ENCODE measurements around the gene PRSS12. TPM values are rescaled to one million over a fixed set of nuclear protein-coding genes. Genes with fewer than 3 reads are reported as not detected.

Gene PRSS12
- total RNA-seq, 1 experiment from 2014 or later: 13.8 TPM

DNA sequence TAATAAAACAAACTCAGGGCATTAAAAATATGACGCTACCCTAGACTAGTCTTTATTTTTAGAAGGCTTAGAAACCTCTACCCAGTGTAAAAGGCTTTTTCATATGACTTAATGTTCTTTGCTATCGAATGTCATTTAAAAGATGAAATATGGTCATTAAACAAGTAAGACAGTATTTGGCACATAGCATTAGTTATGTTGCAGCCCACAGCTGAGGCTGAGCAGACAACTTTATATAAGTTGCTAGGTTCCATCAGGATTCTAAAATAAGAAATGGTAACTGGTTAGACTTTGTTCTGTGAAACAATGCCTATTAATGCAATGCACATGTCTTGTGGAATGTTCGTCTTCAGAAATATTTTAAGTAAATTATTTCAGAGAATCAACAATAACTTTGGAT is 10.4 kb upstream of the PRSS12 start:
- TF ChIP-seq FOSL1 (IDR thresholded peaks at IDR 0.05; ENCODE audit: low read depth) (no peak), SIN3A (IDR thresholded peaks at IDR 0.05; ENCODE audit: low read depth) (no peak), EZH2 (IDR thresholded peaks at IDR 0.05) (no peak), POLR2AphosphoS5 (IDR thresholded peaks at IDR 0.05; ENCODE audit: low read depth, low read length) (no peak), CBX3 (IDR thresholded peaks at IDR 0.05; ENCODE audit: low read depth) (no peak), ELF1 (IDR thresholded peaks at IDR 0.05; ENCODE audit: borderline replicate concordance, low read depth) (no peak), SRF (IDR thresholded peaks at IDR 0.05; ENCODE audit: low read depth) (no peak), SP1 (IDR thresholded peaks at IDR 0.05; ENCODE audit: low read depth) (no peak)
- TF ChIP-seq, protein P1, sequence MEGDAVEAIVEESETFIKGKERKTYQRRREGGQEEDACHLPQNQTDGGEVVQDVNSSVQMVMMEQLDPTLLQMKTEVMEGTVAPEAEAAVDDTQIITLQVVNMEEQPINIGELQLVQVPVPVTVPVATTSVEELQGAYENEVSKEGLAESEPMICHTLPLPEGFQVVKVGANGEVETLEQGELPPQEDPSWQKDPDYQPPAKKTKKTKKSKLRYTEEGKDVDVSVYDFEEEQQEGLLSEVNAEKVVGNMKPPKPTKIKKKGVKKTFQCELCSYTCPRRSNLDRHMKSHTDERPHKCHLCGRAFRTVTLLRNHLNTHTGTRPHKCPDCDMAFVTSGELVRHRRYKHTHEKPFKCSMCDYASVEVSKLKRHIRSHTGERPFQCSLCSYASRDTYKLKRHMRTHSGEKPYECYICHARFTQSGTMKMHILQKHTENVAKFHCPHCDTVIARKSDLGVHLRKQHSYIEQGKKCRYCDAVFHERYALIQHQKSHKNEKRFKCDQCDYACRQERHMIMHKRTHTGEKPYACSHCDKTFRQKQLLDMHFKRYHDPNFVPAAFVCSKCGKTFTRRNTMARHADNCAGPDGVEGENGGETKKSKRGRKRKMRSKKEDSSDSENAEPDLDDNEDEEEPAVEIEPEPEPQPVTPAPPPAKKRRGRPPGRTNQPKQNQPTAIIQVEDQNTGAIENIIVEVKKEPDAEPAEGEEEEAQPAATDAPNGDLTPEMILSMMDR (IDR thresholded peaks at IDR 0.05 in 2 of 3, conservative IDR thresholded peaks at IDR 0.05 in 1 of 3; ENCODE audit: borderline replicate concordance in 1 of 3, insufficient read depth in 1 of 3, low read depth in 2 of 3, low read length in 2 of 3): no peak
- TF ChIP-seq, protein P2, sequence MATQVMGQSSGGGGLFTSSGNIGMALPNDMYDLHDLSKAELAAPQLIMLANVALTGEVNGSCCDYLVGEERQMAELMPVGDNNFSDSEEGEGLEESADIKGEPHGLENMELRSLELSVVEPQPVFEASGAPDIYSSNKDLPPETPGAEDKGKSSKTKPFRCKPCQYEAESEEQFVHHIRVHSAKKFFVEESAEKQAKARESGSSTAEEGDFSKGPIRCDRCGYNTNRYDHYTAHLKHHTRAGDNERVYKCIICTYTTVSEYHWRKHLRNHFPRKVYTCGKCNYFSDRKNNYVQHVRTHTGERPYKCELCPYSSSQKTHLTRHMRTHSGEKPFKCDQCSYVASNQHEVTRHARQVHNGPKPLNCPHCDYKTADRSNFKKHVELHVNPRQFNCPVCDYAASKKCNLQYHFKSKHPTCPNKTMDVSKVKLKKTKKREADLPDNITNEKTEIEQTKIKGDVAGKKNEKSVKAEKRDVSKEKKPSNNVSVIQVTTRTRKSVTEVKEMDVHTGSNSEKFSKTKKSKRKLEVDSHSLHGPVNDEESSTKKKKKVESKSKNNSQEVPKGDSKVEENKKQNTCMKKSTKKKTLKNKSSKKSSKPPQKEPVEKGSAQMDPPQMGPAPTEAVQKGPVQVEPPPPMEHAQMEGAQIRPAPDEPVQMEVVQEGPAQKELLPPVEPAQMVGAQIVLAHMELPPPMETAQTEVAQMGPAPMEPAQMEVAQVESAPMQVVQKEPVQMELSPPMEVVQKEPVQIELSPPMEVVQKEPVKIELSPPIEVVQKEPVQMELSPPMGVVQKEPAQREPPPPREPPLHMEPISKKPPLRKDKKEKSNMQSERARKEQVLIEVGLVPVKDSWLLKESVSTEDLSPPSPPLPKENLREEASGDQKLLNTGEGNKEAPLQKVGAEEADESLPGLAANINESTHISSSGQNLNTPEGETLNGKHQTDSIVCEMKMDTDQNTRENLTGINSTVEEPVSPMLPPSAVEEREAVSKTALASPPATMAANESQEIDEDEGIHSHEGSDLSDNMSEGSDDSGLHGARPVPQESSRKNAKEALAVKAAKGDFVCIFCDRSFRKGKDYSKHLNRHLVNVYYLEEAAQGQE (IDR thresholded peaks at IDR 0.05; ENCODE audit: low read depth): no peak
- Histone ChIP-seq H2AFZ (ENCODE audit: low read depth, low read length, poor library complexity, severe bottlenecking) (no peak overlapping the region), H3K9ac (ENCODE audit: low read length) (no peak overlapping the region), H3K27me3 (ENCODE audit: insufficient read depth, low read length) (no peaks in the 10 kb centered on the region), H4K20me1 (ENCODE audit: insufficient read depth) (no peaks in the 10 kb centered on the region), H3K9me3 (ENCODE audit: control insufficient read depth in 1 of 2, insufficient read depth in 1 of 2, low read depth in 1 of 2, low read length in 2 of 2) (no peaks in the 10 kb centered on the region), H3K4me1 (ENCODE audit: control insufficient read depth in 1 of 2, insufficient read depth in 2 of 2, low read length in 2 of 2) (no peaks in the 10 kb centered on the region), H3K4me3 (replicated peaks in 1 of 2; ENCODE audit: low read depth in 1 of 2, low read length in 2 of 2) (no peak overlapping the region), H3K9me2 (ENCODE audit: insufficient read depth) (no peaks in the 10 kb centered on the region), H3K27ac (ENCODE audit: low read depth, low read length) (no peak overlapping the region), H3K79me2 (ENCODE audit: insufficient read depth, low read length) (no peaks in the 10 kb centered on the region), H3K36me3 (ENCODE audit: control insufficient read depth in 1 of 2, insufficient read depth in 2 of 2, low read length in 2 of 2) (no peaks in the 10 kb centered on the region), H3K4me2 (ENCODE audit: low read length) (no peak overlapping the region)
- ChIA-PET RAD21 (ENCODE audit: low non-redundant PET in 1 of 2, low total read pairs in 2 of 2, uncharacterized antibody in 2 of 2, unreplicated experiment in 2 of 2) (no interaction called here), CTCF (interaction anchor here (1.7 kb wide), 2 partner anchors 10 to 12 kb away, joined by 5 read pairs; partner anchors contain the start of gene PRSS12), POLR2A (interaction anchor here (1.2 kb wide), 1 partner anchor 10 kb away, joined by 6 read pairs; the partner anchor contains the start of gene PRSS12)
- no peak for ATAC-seq
- no TSS peak for BruUV-seq (replicated peaks)
- intact Hi-C loops (cut with micrococcal nuclease): no loop called here
- no peak for DNase-seq (ENCODE audit: low read depth, low spot score)
